Fibroblast of skin of scalp (primary cell): ENCODE measurements around the gene LHFPL3.

Source experiments
- DNase-seq: peaks from one replicate; pipeline ENCODE4 v3.0.0-alpha.2; 2013

LHFPL3 gene

DNA sequence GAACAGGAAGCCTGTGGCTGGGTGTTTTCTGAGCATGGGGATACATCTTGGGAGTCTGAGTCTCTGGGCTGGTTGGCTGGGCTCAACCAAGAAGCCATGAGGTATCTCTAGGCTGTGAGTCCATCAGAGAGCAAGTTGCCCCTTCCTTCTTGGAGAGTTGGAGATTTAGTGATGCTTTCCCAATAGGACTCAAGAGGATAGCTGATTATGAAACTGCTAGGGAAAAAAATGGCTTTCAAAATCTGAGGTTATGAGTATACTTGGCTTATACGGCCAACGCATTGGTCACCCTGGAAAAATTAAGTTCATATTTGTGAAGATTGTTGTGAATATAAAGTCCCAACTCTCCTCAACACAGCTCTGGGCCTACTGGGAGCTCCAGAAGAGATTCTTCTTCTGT lies 522.9 kb downstream of the LHFPL3 start:
- DNase-seq, result no peak

- DNase-seq, result no peak
Measured at GRCh38 chr7:104852386-104852785, 524.0 kb downstream of the LHFPL3 start.

GRCh38 chr7:104855861-104856260 lies 527.5 kb downstream of the LHFPL3 start:
- DNase-seq, result no peak

DNA sequence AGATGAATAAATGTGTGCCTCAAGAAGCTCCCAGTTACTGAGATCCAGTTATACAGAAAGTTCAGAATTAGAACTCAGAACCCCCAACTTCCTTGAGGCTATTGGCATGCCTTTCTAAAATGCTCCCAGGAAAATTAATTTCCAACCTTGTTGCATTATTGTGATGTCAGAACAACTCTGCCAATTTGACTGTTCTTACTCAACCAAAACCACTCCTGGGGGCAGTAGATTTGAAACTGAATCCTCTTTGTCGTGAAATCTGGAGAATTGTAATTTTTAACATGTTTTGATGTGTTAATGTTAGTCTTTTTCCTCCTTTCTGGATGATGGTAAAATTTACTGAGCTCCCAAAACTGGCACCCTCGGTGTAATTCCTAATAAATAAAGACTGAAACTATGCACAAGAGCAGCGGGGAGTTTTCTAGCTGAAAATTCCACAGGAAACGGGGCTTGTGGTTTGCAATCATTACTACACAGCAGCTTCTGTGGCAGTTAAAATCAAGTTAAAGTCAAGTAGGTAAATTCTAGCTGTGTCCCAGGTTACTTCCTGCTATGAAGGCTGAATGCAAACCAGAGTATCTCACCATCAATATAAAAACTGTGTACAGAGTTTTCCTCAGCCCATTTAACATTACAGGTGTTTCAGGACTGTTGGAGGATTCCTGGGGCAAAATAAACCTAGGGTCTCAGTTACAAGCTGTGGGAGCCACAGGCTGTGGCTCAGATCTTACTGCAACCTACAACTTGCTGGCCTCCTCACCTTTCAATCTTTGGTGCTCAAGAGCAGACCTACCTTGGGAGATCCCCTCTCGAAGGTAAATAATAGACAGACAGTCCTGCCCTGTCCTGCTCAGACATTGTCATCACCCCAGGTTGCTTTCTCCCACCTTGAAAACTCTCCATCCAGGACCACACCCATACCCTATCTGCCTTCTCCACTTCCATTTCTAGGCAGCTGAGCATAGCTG lies 529.3 kb downstream of the LHFPL3 start:
- DNase-seq, result no peak

- no peak for DNase-seq
Measured at GRCh38 chr7:104859754-104860426, 531.5 kb downstream of the LHFPL3 start.

DNA sequence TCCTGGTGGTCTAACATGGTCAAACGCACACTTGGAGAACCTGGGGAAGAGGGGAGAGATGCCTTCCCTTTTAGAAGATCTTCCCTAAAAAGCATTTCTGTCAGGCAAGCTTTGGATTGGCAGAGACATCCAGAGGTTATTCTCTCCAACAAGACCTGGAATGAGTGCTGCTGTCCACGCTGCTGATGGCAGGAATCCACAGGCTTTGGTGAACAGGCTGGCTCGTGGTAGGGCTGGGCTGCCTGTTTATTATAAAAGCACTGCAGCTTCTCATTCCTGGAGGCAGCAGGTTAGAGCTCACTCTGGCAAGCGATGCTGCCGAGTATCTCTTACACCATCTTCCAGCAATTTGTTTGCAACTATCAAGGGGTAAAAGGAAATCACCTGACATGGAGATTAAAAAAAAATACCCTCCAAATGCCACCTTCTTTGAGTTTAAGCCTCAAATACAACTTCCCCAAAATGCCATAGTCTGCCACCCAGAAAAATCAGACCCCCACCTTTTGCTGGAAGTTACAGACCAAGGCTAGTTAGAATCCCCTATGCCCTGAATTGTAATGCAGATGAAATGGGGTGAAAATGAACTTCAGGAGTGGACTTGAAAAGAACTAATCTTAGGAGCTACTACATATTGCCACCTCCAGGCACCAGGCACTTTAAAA lies 533.5 kb downstream of the LHFPL3 start:
- no peak for DNase-seq

- no peak for DNase-seq
Measured at GRCh38 chr7:104862719-104863118, 534.3 kb downstream of the LHFPL3 start.

GRCh38 chr7:104873401-104873800 lies 545.0 kb downstream of the LHFPL3 start:
- DNase-seq, result no peak

- DNase-seq, result no peak
Measured at GRCh38 chr7:104878577-104878976, 550.2 kb downstream of the LHFPL3 start.

DNA sequence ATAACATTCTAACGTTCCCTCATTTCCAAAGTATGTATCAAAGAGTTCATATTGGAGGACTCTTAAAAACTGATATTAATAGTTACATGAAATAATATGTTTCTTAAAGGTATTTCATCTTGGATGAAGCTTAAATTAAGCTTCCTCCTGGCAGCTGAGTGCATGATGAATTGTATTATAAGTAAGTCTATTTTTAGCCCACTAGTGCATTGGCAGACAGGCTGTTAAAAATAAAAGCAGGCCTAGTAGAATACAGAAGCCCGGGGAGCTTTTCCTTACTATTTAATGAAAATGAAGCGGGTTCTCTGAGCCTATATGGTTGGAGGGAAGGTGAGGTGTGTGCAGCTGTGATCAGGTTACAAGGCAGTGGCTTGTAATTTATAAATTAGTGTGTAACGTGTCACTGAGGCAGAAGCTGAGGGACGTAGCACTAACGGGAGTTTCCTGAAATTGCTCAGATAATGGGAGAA lies 554.9 kb downstream of the LHFPL3 start:
- no peak for DNase-seq

DNA sequence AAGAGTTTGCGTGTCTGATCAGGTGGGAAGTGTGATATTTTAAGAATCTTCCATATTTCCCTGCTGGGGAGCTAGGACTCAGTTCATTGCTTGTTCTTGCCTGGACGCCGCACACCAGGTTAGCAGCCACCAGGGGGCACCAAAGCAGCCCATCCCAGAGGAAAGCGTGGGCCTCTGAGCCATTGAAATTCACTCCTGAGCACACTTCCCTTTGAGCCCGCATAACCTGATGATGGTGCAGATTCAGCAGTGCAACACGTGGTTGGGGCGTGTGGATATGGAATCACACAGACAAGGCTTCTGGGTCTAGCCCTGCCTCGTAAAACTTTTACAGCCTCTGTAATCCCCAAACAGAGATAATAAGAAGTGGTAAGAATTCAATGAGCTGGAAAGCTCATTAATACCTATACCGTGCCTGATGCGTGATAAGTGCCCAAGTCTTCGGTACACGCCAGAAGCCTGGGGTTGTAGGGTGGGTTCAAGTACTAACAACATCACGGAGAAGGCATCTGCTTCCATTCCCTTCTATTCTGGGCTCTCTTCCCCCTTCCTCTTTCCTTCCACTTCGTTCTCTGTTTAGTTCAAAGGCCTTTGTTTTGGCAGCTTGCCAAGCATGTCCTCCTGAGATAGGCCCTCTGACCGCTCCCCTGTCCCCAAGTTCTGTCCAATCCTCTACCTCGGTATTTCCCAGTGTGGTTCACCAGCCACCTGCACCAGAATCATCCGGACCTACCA lies 555.5 kb downstream of the LHFPL3 start:
- peak; percentile 77 for DNase-seq

- no peak for DNase-seq
Measured at GRCh38 chr7:104886651-104887050, 558.2 kb downstream of the LHFPL3 start.

DNA sequence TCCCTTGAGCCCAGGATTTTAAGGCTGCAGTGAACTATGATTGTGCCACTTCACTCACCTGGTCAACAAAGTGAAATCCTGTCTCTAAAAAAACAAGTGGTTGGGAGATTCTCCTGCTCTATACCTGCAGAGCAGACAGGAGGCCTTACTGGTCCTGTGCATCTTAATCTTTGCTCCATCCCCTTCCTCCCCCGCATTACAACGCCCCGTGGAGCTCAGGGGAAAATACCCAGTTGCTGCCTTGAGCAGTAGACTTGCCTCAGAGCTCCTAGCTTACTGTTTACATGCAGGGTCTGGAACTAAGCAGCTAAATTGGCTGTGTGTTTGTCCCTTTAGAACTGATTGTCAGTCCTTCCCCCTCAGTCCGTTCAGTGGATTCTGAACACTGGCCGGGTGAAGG lies 561.8 kb downstream of the LHFPL3 start:
- DNase-seq, result no peak

- peak; percentile 4 for DNase-seq
Measured at GRCh38 chr7:104891949-104892348, 563.5 kb downstream of the LHFPL3 start.

- DNase-seq, result no peak
Measured at GRCh38 chr7:104894314-104894713, 565.9 kb downstream of the LHFPL3 start.

- DNase-seq, result no peak
Measured at GRCh38 chr7:104894726-104895521, 566.5 kb downstream of the LHFPL3 start.

GRCh38 chr7:104895522-104896236 lies 567.3 kb downstream of the LHFPL3 start:
- DNase-seq, result no peak

GRCh38 chr7:104898434-104898833 lies 570.0 kb downstream of the LHFPL3 start:
- DNase-seq, result no peak

- no peak for DNase-seq
Measured at GRCh38 chr7:104900525-104901239, 572.3 kb downstream of the LHFPL3 start.

DNA sequence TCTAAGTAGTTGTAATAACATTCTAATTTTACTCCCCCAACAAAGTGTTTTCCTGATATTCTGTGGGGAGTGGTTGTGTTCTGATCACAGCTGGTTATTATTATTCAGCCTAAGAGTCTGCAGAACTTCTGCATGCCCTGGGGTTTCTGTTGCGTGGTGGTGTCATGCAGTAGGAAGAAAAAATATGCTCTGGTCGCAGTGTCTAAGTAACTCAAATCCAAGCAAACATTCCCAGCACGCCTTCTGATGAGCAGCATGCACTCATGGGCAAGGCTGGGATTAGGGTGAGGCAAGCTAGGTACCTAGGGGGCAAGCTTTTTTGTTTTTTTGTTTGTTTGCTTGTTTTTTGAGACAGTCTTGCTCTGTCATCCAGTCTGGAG lies 572.8 kb downstream of the LHFPL3 start:
- no peak for DNase-seq
